ENCODE results near the gene ZNF836. TPM values are rescaled to one million over a fixed set of nuclear protein-coding genes. Genes with fewer than 3 reads are reported as not detected.

Gene ZNF836
- total and polyA plus RNA-seq, 2 of the 13 experiments (the other 11 are each of a cell fraction or from before 2014, with no cell fraction given): 1.6 to 5.3 TPM

- TF ChIP-seq TFAP4 (IDR thresholded peaks at IDR 0.05; ENCODE audit: borderline replicate concordance, low read depth) (no peak), ZNF652 (CRISPR knock-in tag; IDR thresholded peaks at IDR 0.05; ENCODE audit: borderline replicate concordance, low read depth) (no peak), THAP8 (CRISPR knock-in tag; IDR thresholded peaks at IDR 0.05; ENCODE audit: borderline replicate concordance) (no peak), TBL1XR1 (IDR thresholded peaks at IDR 0.05; ENCODE audit: borderline replicate concordance, low read length, partially characterized antibody) (no peak), MIER2 (CRISPR knock-in tag; IDR thresholded peaks at IDR 0.05) (no peak), KDM4B (CRISPR knock-in tag; IDR thresholded peaks at IDR 0.05) (no peak; the same call in 1 of the 2 replicates), ZBTB8A (CRISPR knock-in tag; IDR thresholded peaks at IDR 0.05; ENCODE audit: borderline replicate concordance, low read depth) (0 out of 2 replicates have a peak, but pooled peaks have one; percentile 50), ZBED4 (CRISPR knock-in tag; IDR thresholded peaks at IDR 0.05; ENCODE audit: borderline replicate concordance) (0 out of 2 replicates have a peak, but pooled peaks have one; percentile 9), FOXO4 (CRISPR knock-in tag; conservative IDR thresholded peaks at IDR 0.05) (no peak), JDP2 (CRISPR knock-in tag; IDR thresholded peaks at IDR 0.05; ENCODE audit: borderline replicate concordance) (no peak), ZBTB39 (CRISPR knock-in tag; IDR thresholded peaks at IDR 0.05) (no peak), SRF (IDR thresholded peaks at IDR 0.05; ENCODE audit: low read depth, low read length) (no peak), ZNF331 (CRISPR knock-in tag; IDR thresholded peaks at IDR 0.05) (peak; percentile 15; the same call in 1 of the 2 replicates), CBX2 (IDR thresholded peaks at IDR 0.05; ENCODE audit: low read depth, low read length) (no peak), CBX2 (CRISPR knock-in tag; IDR thresholded peaks at IDR 0.05; ENCODE audit: low read depth) (no peak)
Observed at GRCh38 chr19:52139252-52140031, 32.0 kb downstream of the ZNF836 start, which contains the start of gene ZNF616 (continued).

Data from HepG2 (cell line).